ENCODE results near the gene CPNE5. TPM values are rescaled to one million over a fixed set of nuclear protein-coding genes. Genes with fewer than 3 reads are reported as not detected.

CPNE5 gene
- total RNA-seq, 3 donors from 2014 or later (not counting 1 experiment from before 2014, with no cell fraction given) = 1.2 to 8.5 (median 2.0) TPM

- peak; percentile 88 to 91 (median 91) for ATAC-seq
Observed at GRCh38 chr6:36874443-36875249, 35.4 kb upstream of the CPNE5 start, which contains the start of gene PPIL1. TSS of gene PPIL1 (minus strand) at chr6:36874803. CDS start at chr6:36874772, 31 bp downstream.

GRCh38 chr6:36873612-36874442 is 34.6 kb upstream of the CPNE5 start:
- TF ChIP-seq CTCF (IDR thresholded peaks at IDR 0.05) = no peak

More at GRCh38 chr6:36874443-36875249, 35.4 kb upstream of the CPNE5 start, which contains the start of gene PPIL1:
- TF ChIP-seq CTCF (IDR thresholded peaks at IDR 0.05) = no peak
- intact Hi-C loops (cut with micrococcal nuclease) = loop anchor here (1.0 kb wide), 1 partner anchor 11 kb away; the partner anchor contains the start of gene C6orf89
- peak within 1 kb of the TSS; percentile 95 for H3K4me3 ChIP-seq (ENCODE audit: low read length)
- DNase-seq = peak; percentile 84 to 93
- H3K27me3 Mint-ChIP-seq (ENCODE audit: low read depth in 2 of 2) = peaks cover 11 to 14% of the 10 kb centered on the region in 2 donors
- H3K9me3 ChIP-seq (ENCODE audit: control insufficient read depth, insufficient read depth, low read length) = no peaks in the 10 kb centered on the region
- H3K9me3 Mint-ChIP-seq = no peaks in the 10 kb centered on the region
- peaks cover 10% of the 10 kb centered on the region for H3K4me1 ChIP-seq (ENCODE audit: control insufficient read depth, insufficient read depth, low read length)
- H3K4me3 Mint-ChIP-seq = peak within 1 kb of the TSS; percentile 99
- peak within 1 kb of the TSS; percentile 85 for H3K27ac ChIP-seq (ENCODE audit: low read length)
- under 1% methylated on average over 52 of the region's 54 CpGs for WGBS (ENCODE audit: insufficient coverage)
- H3K27me3 ChIP-seq (ENCODE audit: control insufficient read depth, insufficient read depth, low read length) = no peaks in the 10 kb centered on the region
- no peaks in the 10 kb centered on the region for H3K36me3 Mint-ChIP-seq
- peaks cover 30 to 33% of the 10 kb centered on the region in 2 donors for H3K4me1 Mint-ChIP-seq
- H3K27ac Mint-ChIP-seq = peak within 1 kb of the TSS; percentile 97 to 98
- H3K36me3 ChIP-seq (ENCODE audit: control insufficient read depth, insufficient read depth, low read length) = peaks cover 4% of the 10 kb centered on the region

GRCh38 chr6:36873115-36873514 is 33.9 kb upstream of the CPNE5 start:
- DNase-seq (no peak), ATAC-seq (no peak)
- peaks cover 30 to 33% of the 10 kb centered on the region in 2 donors for H3K4me1 Mint-ChIP-seq
- H3K36me3 Mint-ChIP-seq = peaks cover under 1% of the 10 kb centered on the region
- peaks cover 0 to 2% of the 10 kb centered on the region in 2 donors for H3K27me3 Mint-ChIP-seq (ENCODE audit: low read depth in 2 of 2)
- intact Hi-C loops (cut with micrococcal nuclease) = no loop called here
- Histone ChIP-seq H3K27me3 (ENCODE audit: control insufficient read depth, insufficient read depth, low read length) (no peaks in the 10 kb centered on the region), H3K36me3 (ENCODE audit: control insufficient read depth, insufficient read depth, low read length) (peaks cover 9% of the 10 kb centered on the region), H3K27ac (ENCODE audit: low read length) (no peak overlapping the region), H3K4me3 (ENCODE audit: low read length) (no peak overlapping the region), H3K4me1 (ENCODE audit: control insufficient read depth, insufficient read depth, low read length) (peaks cover 10% of the 10 kb centered on the region), H3K9me3 (ENCODE audit: control insufficient read depth, insufficient read depth, low read length) (no peaks in the 10 kb centered on the region)
- peak overlapping the region; percentile 97 to 98 for H3K27ac Mint-ChIP-seq
- WGBS (ENCODE audit: insufficient coverage) = no CpG with 5 or more reads among the region's 1 CpG
- peak overlapping the region; percentile 99 for H3K4me3 Mint-ChIP-seq
- H3K9me3 Mint-ChIP-seq = no peaks in the 10 kb centered on the region
- TF ChIP-seq CTCF (IDR thresholded peaks at IDR 0.05) = no peak

More at GRCh38 chr6:36873612-36874442, 34.6 kb upstream of the CPNE5 start:
- DNase-seq (peak in 1 of 2 donors; percentile 41), ATAC-seq (no peak)
- Histone ChIP-seq H3K27me3 (ENCODE audit: control insufficient read depth, insufficient read depth, low read length) (no peaks in the 10 kb centered on the region), H3K4me1 (ENCODE audit: control insufficient read depth, insufficient read depth, low read length) (peaks cover 10% of the 10 kb centered on the region), H3K27ac (ENCODE audit: low read length) (peak overlapping the region; percentile 85), H3K9me3 (ENCODE audit: control insufficient read depth, insufficient read depth, low read length) (no peaks in the 10 kb centered on the region), H3K36me3 (ENCODE audit: control insufficient read depth, insufficient read depth, low read length) (peaks cover 9% of the 10 kb centered on the region), H3K4me3 (ENCODE audit: low read length) (peak overlapping the region; percentile 95)
- intact Hi-C loops (cut with micrococcal nuclease) = no loop called here
- WGBS (ENCODE audit: insufficient coverage) = 28% methylated on average over 10 of the region's 11 CpGs
- Mint-ChIP-seq H3K36me3 (no peaks in the 10 kb centered on the region), H3K4me1 (peaks cover 30 to 33% of the 10 kb centered on the region in 2 donors), H3K27ac (peak overlapping the region; percentile 97 to 98), H3K4me3 (peak overlapping the region; percentile 99), H3K27me3 (ENCODE audit: low read depth in 2 of 2) (peaks cover 3 to 7% of the 10 kb centered on the region in 2 donors), H3K9me3 (no peaks in the 10 kb centered on the region)

All from natural killer cell (primary cell).